HG03354 (cell line): ENCODE data around the gene METRNL.
"Not testable (repeated sequence)": the region's sequence is repeated elsewhere in the genome, so short reads cannot be mapped to it uniquely, and the experiment has no call there.

ENCODE experiments used
- ATAC-seq: cut with Tn5 transposase; IDR thresholded peaks from one replicate; pipeline ENCODE4 v1.9.1; 2021; ENCODE audit warnings: mild to moderate bottlenecking; ENCODE audit not compliant: unreplicated experiment, poor library complexity, severe bottlenecking

The METRNL gene

GRCh38 chr17:83131401-83132011, 52.1 kb downstream of the METRNL start:
- ATAC-seq, result no peak

DNA sequence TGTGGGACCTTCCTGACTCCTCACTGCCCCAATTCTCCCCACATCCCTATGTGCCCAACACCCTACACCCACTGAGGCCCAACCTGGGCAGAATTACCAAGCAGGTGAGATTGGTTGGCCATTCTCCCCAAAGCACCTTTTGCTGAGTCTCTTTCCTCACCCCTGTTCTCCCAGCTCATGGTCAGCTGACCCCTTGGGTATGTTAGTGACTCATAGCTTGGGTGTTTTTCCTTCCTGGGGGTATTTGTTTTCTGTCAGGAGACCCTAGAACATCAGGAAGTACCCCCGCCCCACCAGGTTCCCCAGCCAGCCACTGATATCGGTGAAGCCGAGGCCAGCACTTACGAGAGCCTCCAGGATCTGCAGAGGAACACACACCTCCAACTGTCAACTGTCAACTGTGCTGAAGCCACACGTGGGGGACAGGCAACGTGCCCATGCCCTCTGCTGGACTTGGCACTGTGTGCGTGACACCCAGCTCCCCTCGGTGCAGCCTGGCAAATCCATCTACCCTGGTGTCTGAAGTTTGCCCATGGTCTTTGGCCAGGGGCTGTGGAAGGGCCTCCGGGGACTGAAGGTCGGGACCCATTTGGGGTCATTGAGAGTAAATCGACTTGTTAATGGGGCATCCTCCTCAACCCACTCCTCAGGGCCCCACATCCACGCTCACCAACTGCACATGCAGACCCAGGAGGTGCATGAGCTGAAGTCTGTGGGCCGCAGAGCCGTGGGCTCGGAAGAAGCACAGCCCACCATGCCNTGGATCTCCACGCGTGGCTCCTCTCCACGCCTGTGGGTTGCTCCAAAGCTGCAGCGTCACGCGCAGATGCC, 53.1 kb downstream of the METRNL start:
- no peak for ATAC-seq

DNA sequence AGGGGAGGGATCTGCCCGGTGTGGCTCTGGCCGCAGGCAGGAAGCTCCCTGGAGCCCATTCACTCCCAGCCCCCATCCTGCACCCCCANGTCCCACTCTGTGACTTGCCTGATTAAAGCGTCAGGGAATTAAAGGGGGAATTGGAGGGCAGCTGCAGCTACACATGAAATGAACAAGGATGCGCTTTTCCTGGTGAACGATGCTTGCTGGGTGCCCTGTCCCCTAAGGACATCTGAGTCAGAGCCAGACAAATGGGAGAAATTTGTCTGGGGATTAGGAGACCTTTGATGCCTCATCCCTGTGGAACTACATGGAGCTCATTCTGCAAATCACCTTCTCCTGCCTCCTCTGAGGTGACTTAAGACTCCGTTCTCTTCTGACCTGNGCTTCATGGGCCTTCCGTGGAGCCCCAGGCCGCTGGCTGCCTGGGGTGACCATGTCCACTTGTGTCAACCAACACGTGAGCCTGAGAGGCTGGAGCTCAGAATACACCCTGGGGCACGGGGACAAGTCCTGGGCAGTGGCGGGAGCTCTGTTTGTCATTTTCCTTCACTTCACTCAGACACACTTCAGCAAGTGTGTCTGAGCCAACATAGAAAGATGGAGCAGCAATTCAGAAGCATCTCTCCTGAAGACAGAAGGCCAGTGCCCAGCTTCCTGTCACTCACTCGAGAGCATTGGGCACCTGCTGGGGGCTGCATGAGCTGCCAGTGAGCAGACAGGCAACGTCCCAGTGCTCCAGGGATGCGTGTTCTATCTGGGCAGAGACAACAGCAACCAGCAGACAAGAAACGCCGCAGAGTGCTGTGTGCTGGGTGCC, 54.1 kb downstream of the METRNL start:
- no peak for ATAC-seq

DNA sequence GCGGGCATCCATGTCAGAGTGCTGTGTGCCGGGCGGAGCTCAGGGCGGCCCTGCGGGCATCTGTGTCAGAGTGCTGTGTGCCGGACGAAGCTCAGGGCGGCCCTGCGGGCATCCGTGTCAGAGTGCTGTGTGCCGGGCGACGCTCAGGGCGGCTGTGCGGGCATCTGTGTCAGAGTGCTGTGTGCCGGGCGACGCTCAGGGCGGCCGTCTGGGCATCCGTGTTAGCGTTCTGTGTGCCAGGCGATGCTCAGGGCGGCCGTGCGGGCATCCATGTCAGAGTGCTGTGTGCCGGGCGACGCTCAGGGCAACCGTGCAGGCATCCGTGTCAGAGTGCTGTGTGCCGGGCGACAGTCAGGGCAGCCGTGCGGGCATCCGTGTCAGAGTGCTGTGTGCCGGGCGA, 55.0 kb downstream of the METRNL start:
- ATAC-seq, result not testable (repeated sequence)

- ATAC-seq, result no peak
Observed at GRCh38 chr17:83135692-83136091, 56.3 kb downstream of the METRNL start.

- no peak for ATAC-seq
Observed at GRCh38 chr17:83136156-83136555, 56.7 kb downstream of the METRNL start.

DNA sequence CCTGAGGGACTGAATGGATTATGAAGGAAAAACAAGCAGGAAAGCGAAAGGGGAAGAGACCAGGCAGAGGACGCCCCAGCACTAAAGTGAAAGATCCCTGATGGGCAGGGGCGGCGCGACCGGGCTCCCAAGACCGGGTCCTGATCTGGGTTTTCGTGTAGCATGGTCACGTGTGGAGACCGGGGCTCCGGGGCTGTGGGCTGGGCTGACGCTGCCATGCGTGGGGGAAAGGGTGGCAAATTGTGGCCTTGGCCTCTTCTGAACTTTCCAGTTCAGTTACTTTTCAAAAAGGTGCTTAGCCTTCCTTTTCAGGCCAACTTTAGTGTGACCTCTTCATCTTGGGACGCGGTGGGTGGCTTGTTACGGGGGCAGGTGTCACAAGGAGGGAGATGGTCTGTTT, 57.5 kb downstream of the METRNL start:
- ATAC-seq, result no peak

DNA sequence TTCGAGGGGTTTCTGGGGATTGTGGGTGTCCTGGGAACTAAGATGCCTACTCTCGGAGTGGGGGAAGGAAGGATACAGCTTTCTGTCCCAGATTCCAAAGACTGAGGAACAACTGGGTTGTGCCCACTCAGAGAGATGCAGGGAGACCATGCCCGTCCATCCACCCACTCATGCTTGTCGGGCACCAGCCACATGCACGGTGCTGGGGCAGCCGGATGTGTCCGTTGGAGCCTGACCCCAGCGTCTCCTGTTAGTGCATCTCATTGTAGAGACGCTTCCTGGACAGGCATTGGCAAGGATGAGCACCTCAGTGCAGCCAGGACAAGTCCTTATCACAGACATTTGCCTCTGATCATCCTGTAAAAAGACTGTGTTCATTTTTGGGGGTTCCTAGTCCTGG, 58.1 kb downstream of the METRNL start:
- no peak for ATAC-seq

GRCh38 chr17:83138820-83139219, 59.4 kb downstream of the METRNL start:
- no peak for ATAC-seq

- not testable (repeated sequence) for ATAC-seq
Observed at GRCh38 chr17:83139541-83140248, 60.3 kb downstream of the METRNL start.

- not testable (repeated sequence) for ATAC-seq
Observed at GRCh38 chr17:83140249-83140566, 60.8 kb downstream of the METRNL start.

DNA sequence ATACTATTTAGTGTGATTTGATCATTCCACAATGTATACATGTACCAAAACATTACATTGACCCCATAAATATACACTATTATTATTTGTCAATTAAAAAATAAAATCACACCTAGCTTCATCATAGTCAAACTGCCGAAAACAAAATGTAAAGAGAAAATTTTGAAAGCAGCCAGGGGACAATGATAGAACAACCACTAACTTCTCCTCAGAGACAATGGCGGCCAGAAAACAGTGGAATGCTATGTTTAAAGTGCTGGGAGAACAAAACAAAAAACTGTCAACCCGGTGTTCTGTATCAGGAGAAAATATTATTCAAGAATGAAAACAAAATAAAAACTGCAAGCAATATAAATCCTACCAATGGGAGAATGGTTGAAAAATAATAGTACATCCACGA, 63.2 kb downstream of the METRNL start:
- ATAC-seq, result no peak

- ATAC-seq, result no peak
Observed at GRCh38 chr17:83143817-83144231, 64.4 kb downstream of the METRNL start.
